Type B pancreatic cell (in vitro differentiated cells): Measurements from ENCODE around the gene ANKRD33B. TPM values are rescaled to one million over a fixed set of nuclear protein-coding genes. Genes with fewer than 3 reads are reported as not detected.

Experiments
- DNase-seq: peaks from one replicate; pipeline ENCODE4 v3.0.0; 2021; ENCODE audit warnings: mixed read lengths; ENCODE audit not compliant: unreplicated experiment; ENCODE audit errors: extremely low spot score
- H3K27ac Mint-ChIP-seq: 2 replicates; pipeline ENCODE4 v1.8.0; 2021; ENCODE audit warnings: mild to moderate bottlenecking, mixed read lengths
- H3K27me3 Mint-ChIP-seq: 2 replicates; pipeline ENCODE4 v1.8.0; 2021; ENCODE audit warnings: mixed read lengths
- H3K36me3 Mint-ChIP-seq: 2 replicates; pipeline ENCODE4 v1.8.0; 2021; ENCODE audit warnings: mixed read lengths
- H3K4me1 Mint-ChIP-seq: one replicate; pipeline ENCODE4 v1.8.0; 2021; ENCODE audit warnings: mixed read lengths; ENCODE audit not compliant: unreplicated experiment
- H3K4me3 Mint-ChIP-seq: 2 replicates; pipeline ENCODE4 v1.8.0; 2021; ENCODE audit warnings: mild to moderate bottlenecking, mixed read lengths
- H3K9me3 Mint-ChIP-seq: 2 replicates; pipeline ENCODE4 v1.8.0; 2021; ENCODE audit warnings: mixed read lengths
- CTCF ChIP-seq: fragments of 200-600 bp; sonication (generic); conservative IDR thresholded peaks from 2 replicates; pipeline ENCODE4 v1.5.0; 2021; ENCODE audit warnings: antibody characterized with exemption, mild to moderate bottlenecking
- total RNA-seq: library from RNA; stranded (reverse); gene quantifications from 2 replicates; pipeline ENCODE4 v1.2.1, GENCODE V29; 2021; ENCODE audit warnings: low replicate concordance

The ANKRD33B gene
- total RNA-seq, 1 donor from 2014 or later, result 3.4 TPM

- H3K36me3 Mint-ChIP-seq, result no peaks in the 10 kb centered on the region
- no peak overlapping the region for H3K4me3 Mint-ChIP-seq
- H3K27me3 Mint-ChIP-seq, result no peaks in the 10 kb centered on the region
- H3K4me1 Mint-ChIP-seq, result peaks cover 20% of the 10 kb centered on the region
- no peak for TF ChIP-seq CTCF
- H3K9me3 Mint-ChIP-seq, result no peaks in the 10 kb centered on the region
- DNase-seq, result no peak
- no peak overlapping the region for H3K27ac Mint-ChIP-seq
Measured at GRCh38 chr5:10596886-10597451, 33.1 kb downstream of the ANKRD33B start.

- Mint-ChIP-seq H3K36me3 (no peaks in the 10 kb centered on the region), H3K4me1 (peaks cover 20% of the 10 kb centered on the region), H3K9me3 (no peaks in the 10 kb centered on the region), H3K4me3 (no peak overlapping the region), H3K27me3 (no peaks in the 10 kb centered on the region), H3K27ac (no peak overlapping the region)
- no peak for TF ChIP-seq CTCF
- DNase-seq, result no peak
Measured at GRCh38 chr5:10599113-10599512, 35.2 kb downstream of the ANKRD33B start.

GRCh38 chr5:10599862-10600284 lies 36.0 kb downstream of the ANKRD33B start:
- H3K9me3 Mint-ChIP-seq, result no peaks in the 10 kb centered on the region
- no peaks in the 10 kb centered on the region for H3K36me3 Mint-ChIP-seq
- no peak for DNase-seq
- peaks cover 15% of the 10 kb centered on the region for H3K4me1 Mint-ChIP-seq
- TF ChIP-seq CTCF, result no peak
- H3K27me3 Mint-ChIP-seq, result no peaks in the 10 kb centered on the region
- no peak overlapping the region for H3K4me3 Mint-ChIP-seq
- no peak overlapping the region for H3K27ac Mint-ChIP-seq

- no peaks in the 10 kb centered on the region for H3K27me3 Mint-ChIP-seq
- H3K27ac Mint-ChIP-seq, result no peak overlapping the region
- no peaks in the 10 kb centered on the region for H3K36me3 Mint-ChIP-seq
- H3K4me1 Mint-ChIP-seq, result peaks cover 13% of the 10 kb centered on the region
- TF ChIP-seq CTCF, result no peak
- no peaks in the 10 kb centered on the region for H3K9me3 Mint-ChIP-seq
- no peak for DNase-seq
- no peak overlapping the region for H3K4me3 Mint-ChIP-seq
Measured at GRCh38 chr5:10600626-10601245, 36.9 kb downstream of the ANKRD33B start.

- Mint-ChIP-seq H3K27ac (no peak overlapping the region), H3K9me3 (no peaks in the 10 kb centered on the region), H3K27me3 (no peaks in the 10 kb centered on the region), H3K4me3 (peak overlapping the region; percentile 61), H3K4me1 (peaks cover 12% of the 10 kb centered on the region), H3K36me3 (no peaks in the 10 kb centered on the region)
- peak; percentile 77 for DNase-seq
- no peak for TF ChIP-seq CTCF
Measured at GRCh38 chr5:10601246-10602030, 37.6 kb downstream of the ANKRD33B start.
